Ammon's horn (tissue), 1 donor: Measurements from ENCODE around the gene MAP3K20.

ENCODE experiments used
- DNase-seq: peaks from one replicate; pipeline ENCODE4 v3.0.0-alpha.2; 2016; ENCODE audit warnings: low spot score

MAP3K20 gene

GRCh38 chr2:173051463-173052215 is 24.0 kb upstream of the MAP3K20 start:
- DNase-seq = no peak

- DNase-seq = no peak
These were observed 22.5 kb upstream of the MAP3K20 start for GRCh38 chr2:173053043-173053699.

- no peak for DNase-seq
These were observed 21.2 kb upstream of the MAP3K20 start for GRCh38 chr2:173054466-173054865.

- no peak for DNase-seq
These were observed 18.8 kb upstream of the MAP3K20 start for GRCh38 chr2:173056705-173057364.

GRCh38 chr2:173058097-173058496 is 17.5 kb upstream of the MAP3K20 start:
- no peak for DNase-seq

- DNase-seq = no peak
These were observed 17.0 kb upstream of the MAP3K20 start for GRCh38 chr2:173058673-173059072.

GRCh38 chr2:173059292-173059691 is 16.4 kb upstream of the MAP3K20 start:
- no peak for DNase-seq

- no peak for DNase-seq
These were observed 15.6 kb upstream of the MAP3K20 start for GRCh38 chr2:173059971-173060461.

- DNase-seq = no peak
These were observed 12.8 kb upstream of the MAP3K20 start for GRCh38 chr2:173062801-173063200.

- no peak for DNase-seq
These were observed 11.4 kb upstream of the MAP3K20 start for GRCh38 chr2:173064151-173064805.

- no peak for DNase-seq
These were observed 8.6 kb upstream of the MAP3K20 start for GRCh38 chr2:173066887-173067676.

GRCh38 chr2:173075056-173075780 is 428 bp upstream of the MAP3K20 start:
- DNase-seq = no peak

GRCh38 chr2:173076581-173077345 is 1.1 kb downstream of the MAP3K20 start:
- DNase-seq = no peak

- DNase-seq = no peak
These were observed 2.0 kb downstream of the MAP3K20 start for GRCh38 chr2:173077506-173078177.

- no peak for DNase-seq
These were observed 3.5 kb downstream of the MAP3K20 start for GRCh38 chr2:173079141-173079540.

GRCh38 chr2:173079973-173080860 is 4.6 kb downstream of the MAP3K20 start:
- DNase-seq = no peak

- DNase-seq = no peak
These were observed 11.0 kb downstream of the MAP3K20 start for GRCh38 chr2:173086518-173087213.

- no peak for DNase-seq
These were observed 11.6 kb downstream of the MAP3K20 start for GRCh38 chr2:173087214-173087581.
